ENCODE data around the gene HGFAC.
"Not testable (repeated sequence)": the region's sequence is repeated elsewhere in the genome, so short reads cannot be mapped to it uniquely, and the experiment has no call there.

- not testable (repeated sequence) for TF ChIP-seq ZBTB2 (CRISPR knock-in tag; IDR thresholded peaks at IDR 0.05; ENCODE audit: low read depth); ZNF549 (CRISPR knock-in tag; IDR thresholded peaks at IDR 0.05); REST (IDR thresholded peaks at IDR 0.05; ENCODE audit: borderline replicate concordance in 1 of 2, low read depth in 1 of 2, low read length in 2 of 2); TAF15 (IDR thresholded peaks at IDR 0.05; ENCODE audit: low read depth, low read length, poor library complexity, severe bottlenecking)
Observed at GRCh38 chr4:3455596-3455995, 13.8 kb downstream of the HGFAC start.

Measured in HepG2 (cell line).